HepG2 (cell line): ENCODE measurements around the gene MYL3. TPM values are rescaled to one million over a fixed set of nuclear protein-coding genes. Genes with fewer than 3 reads are reported as not detected.

Experiments used
- FOXJ3 ChIP-seq: sonication (generic); formaldehyde crosslinking; IDR thresholded peaks from 2 replicates; pipeline ENCODE4 v1.4.0; 2020; ENCODE audit warnings: missing genetic modification reagents, mild to moderate bottlenecking, borderline replicate concordance
- HNF4G ChIP-seq, 2 experiments: sonication (generic) in 1 of 2; formaldehyde crosslinking in 1 of 2; IDR thresholded peaks; 2 replicates each; pipeline versions ENCODE4 v1.4.0 to v1.6.1; 2011 to 2020; ENCODE audit warnings: borderline replicate concordance in 2 of 2, low read depth in 2 of 2, mild to moderate bottlenecking in 2 of 2, low read length in 1 of 2, missing genetic modification reagents in 1 of 2, moderate library complexity in 1 of 2
- IRF2 ChIP-seq: IDR thresholded peaks from 2 replicates; pipeline ENCODE4 v1.6.1; 2018; ENCODE audit warnings: missing genetic modification reagents, missing compliant biosample characterization
- MTA3 ChIP-seq: sonication (generic); formaldehyde crosslinking; IDR thresholded peaks from 2 replicates; pipeline ENCODE4 v1.4.0; 2020; ENCODE audit warnings: missing genetic modification reagents
- MYNN ChIP-seq: sonication (generic); formaldehyde crosslinking; IDR thresholded peaks from 2 replicates; pipeline ENCODE4 v1.4.0; 2020; ENCODE audit warnings: mild to moderate bottlenecking, low read depth, missing genetic modification reagents
- POLR2A ChIP-seq, 2 experiments: IDR thresholded peaks; 2 replicates each; pipeline ENCODE4 v1.6.1; 2011; ENCODE audit warnings: low read depth in 2 of 2, low read length in 2 of 2, mild to moderate bottlenecking in 1 of 2, moderate library complexity in 1 of 2; ENCODE audit not compliant: insufficient read depth in 1 of 2
- polyA plus RNA-seq, 8 experiments: library from polyadenylated mRNA; depleted of rRNA in 3 of 8; stranded (reverse) in 7 of 8; unstranded in 1 of 8; fragments of >200 nt; fragmentation: Illumina TruSeq in 4 of 8; extraction: Trizol in 4 of 8; gene quantifications; 2 replicates each; pipeline versions ENCODE4 v1.2.1 to v1.2.3, GENCODE V29; 2011 to 2016; ENCODE audit warnings: low read depth in 4 of 8, missing spikeins in 1 of 8, mixed read lengths in 1 of 8; ENCODE audit not compliant: insufficient read depth in 1 of 8
- total RNA-seq, 5 experiments: library from RNA; depleted of rRNA; stranded (reverse); fragments of >200 nt; fragmentation: Illumina TruSeq; extraction: Trizol; gene quantifications; 2 replicates each; pipeline ENCODE4 v1.2.3, GENCODE V29; 2016; ENCODE audit warnings: low read depth in 1 of 5
- TF ChIP-seq, protein P1 (sequence below): sonication (generic); formaldehyde crosslinking; IDR thresholded peaks from 2 replicates; pipeline ENCODE4 v1.9.0; 2021; ENCODE audit warnings: mild to moderate bottlenecking, missing genetic modification reagents
- TF ChIP-seq, protein P2 (sequence below): sonication (generic); formaldehyde crosslinking; IDR thresholded peaks from 2 replicates; pipeline ENCODE4 v1.5.1; 2020; ENCODE audit warnings: missing genetic modification reagents, mild to moderate bottlenecking, borderline replicate concordance
- TF ChIP-seq, protein P3 (sequence below), 2 experiments: fragments of 450-650 bp in 1 of 2; sonication (generic) in 1 of 2; formaldehyde crosslinking in 1 of 2; IDR thresholded peaks; 2 replicates each; pipeline versions ENCODE4 v1.6.1 to v1.8.0; 2016 to 2022; ENCODE audit warnings: antibody characterized with exemption in 1 of 2, mild to moderate bottlenecking in 1 of 2, missing genetic modification reagents in 1 of 2
- TF ChIP-seq, protein P4 (sequence below): sonication (generic); formaldehyde crosslinking; IDR thresholded peaks from 2 replicates; pipeline ENCODE4 v1.5.1; 2020; ENCODE audit warnings: missing genetic modification reagents, mild to moderate bottlenecking, borderline replicate concordance

The MYL3 gene
- total and polyA plus RNA-seq, 2 of the 13 experiments (the other 11 are each of a cell fraction or from before 2014, with no cell fraction given), result not detected

DNA sequence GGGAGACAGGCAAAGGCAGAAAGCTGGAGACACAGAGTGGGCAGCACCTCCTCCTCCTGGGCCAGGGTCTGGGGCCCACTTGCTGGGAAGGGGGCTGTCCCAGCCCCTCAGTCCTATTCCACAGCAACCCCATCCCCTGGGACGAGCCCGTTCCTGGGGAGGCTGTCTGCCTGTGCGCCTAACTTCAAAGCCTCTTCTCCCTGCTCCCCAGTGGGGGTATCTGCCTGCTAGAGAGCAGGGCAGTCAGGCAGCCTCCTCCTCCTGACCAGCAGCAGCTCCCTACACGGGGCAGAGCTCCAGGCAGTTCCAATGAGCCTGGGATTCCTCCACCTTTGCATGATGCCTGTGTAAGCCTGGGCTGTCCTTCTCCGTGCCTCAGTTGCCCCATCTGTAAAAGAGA lies 21.2 kb upstream of the MYL3 start (continued):
- TF ChIP-seq, protein P1, sequence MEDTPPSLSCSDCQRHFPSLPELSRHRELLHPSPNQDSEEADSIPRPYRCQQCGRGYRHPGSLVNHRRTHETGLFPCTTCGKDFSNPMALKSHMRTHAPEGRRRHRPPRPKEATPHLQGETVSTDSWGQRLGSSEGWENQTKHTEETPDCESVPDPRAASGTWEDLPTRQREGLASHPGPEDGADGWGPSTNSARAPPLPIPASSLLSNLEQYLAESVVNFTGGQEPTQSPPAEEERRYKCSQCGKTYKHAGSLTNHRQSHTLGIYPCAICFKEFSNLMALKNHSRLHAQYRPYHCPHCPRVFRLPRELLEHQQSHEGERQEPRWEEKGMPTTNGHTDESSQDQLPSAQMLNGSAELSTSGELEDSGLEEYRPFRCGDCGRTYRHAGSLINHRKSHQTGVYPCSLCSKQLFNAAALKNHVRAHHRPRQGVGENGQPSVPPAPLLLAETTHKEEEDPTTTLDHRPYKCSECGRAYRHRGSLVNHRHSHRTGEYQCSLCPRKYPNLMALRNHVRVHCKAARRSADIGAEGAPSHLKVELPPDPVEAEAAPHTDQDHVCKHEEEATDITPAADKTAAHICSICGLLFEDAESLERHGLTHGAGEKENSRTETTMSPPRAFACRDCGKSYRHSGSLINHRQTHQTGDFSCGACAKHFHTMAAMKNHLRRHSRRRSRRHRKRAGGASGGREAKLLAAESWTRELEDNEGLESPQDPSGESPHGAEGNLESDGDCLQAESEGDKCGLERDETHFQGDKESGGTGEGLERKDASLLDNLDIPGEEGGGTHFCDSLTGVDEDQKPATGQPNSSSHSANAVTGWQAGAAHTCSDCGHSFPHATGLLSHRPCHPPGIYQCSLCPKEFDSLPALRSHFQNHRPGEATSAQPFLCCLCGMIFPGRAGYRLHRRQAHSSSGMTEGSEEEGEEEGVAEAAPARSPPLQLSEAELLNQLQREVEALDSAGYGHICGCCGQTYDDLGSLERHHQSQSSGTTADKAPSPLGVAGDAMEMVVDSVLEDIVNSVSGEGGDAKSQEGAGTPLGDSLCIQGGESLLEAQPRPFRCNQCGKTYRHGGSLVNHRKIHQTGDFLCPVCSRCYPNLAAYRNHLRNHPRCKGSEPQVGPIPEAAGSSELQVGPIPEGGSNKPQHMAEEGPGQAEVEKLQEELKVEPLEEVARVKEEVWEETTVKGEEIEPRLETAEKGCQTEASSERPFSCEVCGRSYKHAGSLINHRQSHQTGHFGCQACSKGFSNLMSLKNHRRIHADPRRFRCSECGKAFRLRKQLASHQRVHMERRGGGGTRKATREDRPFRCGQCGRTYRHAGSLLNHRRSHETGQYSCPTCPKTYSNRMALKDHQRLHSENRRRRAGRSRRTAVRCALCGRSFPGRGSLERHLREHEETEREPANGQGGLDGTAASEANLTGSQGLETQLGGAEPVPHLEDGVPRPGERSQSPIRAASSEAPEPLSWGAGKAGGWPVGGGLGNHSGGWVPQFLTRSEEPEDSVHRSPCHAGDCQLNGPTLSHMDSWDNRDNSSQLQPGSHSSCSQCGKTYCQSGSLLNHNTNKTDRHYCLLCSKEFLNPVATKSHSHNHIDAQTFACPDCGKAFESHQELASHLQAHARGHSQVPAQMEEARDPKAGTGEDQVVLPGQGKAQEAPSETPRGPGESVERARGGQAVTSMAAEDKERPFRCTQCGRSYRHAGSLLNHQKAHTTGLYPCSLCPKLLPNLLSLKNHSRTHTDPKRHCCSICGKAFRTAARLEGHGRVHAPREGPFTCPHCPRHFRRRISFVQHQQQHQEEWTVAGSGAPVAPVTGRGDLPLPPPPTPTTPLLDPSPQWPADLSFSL (CRISPR knock-in tag), result no peak
- TF ChIP-seq MTA3 (CRISPR knock-in tag) (no peak), MYNN (CRISPR knock-in tag) (no peak), HNF4G (IDR thresholded peaks at IDR 0.05; ENCODE audit: borderline replicate concordance, low read depth, low read length) (no peak), HNF4G (CRISPR knock-in tag; IDR thresholded peaks at IDR 0.05; ENCODE audit: borderline replicate concordance, low read depth) (no peak), IRF2 (CRISPR knock-in tag) (no peak), FOXJ3 (CRISPR knock-in tag) (no peak), POLR2A (IDR thresholded peaks at IDR 0.05; ENCODE audit: insufficient read depth in 1 of 2, low read depth in 2 of 2, low read length in 2 of 2) (no peak)
- TF ChIP-seq, protein P2, sequence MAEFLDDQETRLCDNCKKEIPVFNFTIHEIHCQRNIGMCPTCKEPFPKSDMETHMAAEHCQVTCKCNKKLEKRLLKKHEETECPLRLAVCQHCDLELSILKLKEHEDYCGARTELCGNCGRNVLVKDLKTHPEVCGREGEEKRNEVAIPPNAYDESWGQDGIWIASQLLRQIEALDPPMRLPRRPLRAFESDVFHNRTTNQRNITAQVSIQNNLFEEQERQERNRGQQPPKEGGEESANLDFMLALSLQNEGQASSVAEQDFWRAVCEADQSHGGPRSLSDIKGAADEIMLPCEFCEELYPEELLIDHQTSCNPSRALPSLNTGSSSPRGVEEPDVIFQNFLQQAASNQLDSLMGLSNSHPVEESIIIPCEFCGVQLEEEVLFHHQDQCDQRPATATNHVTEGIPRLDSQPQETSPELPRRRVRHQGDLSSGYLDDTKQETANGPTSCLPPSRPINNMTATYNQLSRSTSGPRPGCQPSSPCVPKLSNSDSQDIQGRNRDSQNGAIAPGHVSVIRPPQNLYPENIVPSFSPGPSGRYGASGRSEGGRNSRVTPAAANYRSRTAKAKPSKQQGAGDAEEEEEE (CRISPR knock-in tag), result no peak
- TF ChIP-seq, protein P3, sequence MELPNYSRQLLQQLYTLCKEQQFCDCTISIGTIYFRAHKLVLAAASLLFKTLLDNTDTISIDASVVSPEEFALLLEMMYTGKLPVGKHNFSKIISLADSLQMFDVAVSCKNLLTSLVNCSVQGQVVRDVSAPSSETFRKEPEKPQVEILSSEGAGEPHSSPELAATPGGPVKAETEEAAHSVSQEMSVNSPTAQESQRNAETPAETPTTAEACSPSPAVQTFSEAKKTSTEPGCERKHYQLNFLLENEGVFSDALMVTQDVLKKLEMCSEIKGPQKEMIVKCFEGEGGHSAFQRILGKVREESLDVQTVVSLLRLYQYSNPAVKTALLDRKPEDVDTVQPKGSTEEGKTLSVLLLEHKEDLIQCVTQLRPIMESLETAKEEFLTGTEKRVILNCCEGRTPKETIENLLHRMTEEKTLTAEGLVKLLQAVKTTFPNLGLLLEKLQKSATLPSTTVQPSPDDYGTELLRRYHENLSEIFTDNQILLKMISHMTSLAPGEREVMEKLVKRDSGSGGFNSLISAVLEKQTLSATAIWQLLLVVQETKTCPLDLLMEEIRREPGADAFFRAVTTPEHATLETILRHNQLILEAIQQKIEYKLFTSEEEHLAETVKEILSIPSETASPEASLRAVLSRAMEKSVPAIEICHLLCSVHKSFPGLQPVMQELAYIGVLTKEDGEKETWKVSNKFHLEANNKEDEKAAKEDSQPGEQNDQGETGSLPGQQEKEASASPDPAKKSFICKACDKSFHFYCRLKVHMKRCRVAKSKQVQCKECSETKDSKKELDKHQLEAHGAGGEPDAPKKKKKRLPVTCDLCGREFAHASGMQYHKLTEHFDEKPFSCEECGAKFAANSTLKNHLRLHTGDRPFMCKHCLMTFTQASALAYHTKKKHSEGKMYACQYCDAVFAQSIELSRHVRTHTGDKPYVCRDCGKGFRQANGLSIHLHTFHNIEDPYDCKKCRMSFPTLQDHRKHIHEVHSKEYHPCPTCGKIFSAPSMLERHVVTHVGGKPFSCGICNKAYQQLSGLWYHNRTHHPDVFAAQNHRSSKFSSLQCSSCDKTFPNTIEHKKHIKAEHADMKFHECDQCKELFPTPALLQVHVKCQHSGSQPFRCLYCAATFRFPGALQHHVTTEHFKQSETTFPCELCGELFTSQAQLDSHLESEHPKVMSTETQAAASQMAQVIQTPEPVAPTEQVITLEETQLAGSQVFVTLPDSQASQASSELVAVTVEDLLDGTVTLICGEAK (IDR thresholded peaks at IDR 0.05), result no peak
- TF ChIP-seq, protein P3 (CRISPR knock-in tag; IDR thresholded peaks at IDR 0.05), result no peak
- TF ChIP-seq, protein P4, sequence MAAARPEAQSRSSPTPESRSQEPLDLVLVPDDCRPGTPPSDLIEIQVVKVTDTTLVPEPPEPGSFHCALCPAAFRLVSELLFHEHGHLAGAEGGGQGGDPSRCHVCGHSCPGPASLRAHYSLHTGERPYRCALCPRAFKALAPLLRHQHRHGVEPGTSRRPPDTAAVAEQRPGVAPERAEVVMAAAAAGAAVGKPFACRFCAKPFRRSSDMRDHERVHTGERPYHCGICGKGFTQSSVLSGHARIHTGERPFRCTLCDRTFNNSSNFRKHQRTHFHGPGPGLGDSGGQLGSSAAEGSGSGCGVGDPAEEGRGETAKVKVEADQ, result no peak
